CD4-positive, CD25-positive, alpha-beta regulatory T cell (primary cell): ENCODE data around the gene FBL. TPM values are rescaled to one million over a fixed set of nuclear protein-coding genes. Genes with fewer than 3 reads are reported as not detected.

Experiments
- ATAC-seq, 2 donors: fragments of 150-1000 bp; cut with Tn5 transposase; one replicate each; pipeline ENCODE4 v1.10.0; 2021; ENCODE audit warnings: low read depth in 2 of 2, moderate number of reproducible peaks in 2 of 2, moderate library complexity in 1 of 2
- DNase-seq, 3 donors: peaks; one replicate each; pipeline versions ENCODE4 v3.0.0 to v3.0.0-alpha.2; 2012 to 2022; ENCODE audit warnings: mixed read lengths in 1 of 3
- H3K27ac ChIP-seq: one replicate; pipeline ENCODE4 v1.7.0; 2013; ENCODE audit warnings: mild to moderate bottlenecking, low read length; ENCODE audit not compliant: insufficient read depth, poor library complexity, severe bottlenecking
- H3K27me3 ChIP-seq: one replicate; pipeline ENCODE4 v1.7.0; 2013; ENCODE audit warnings: low read length; ENCODE audit not compliant: control insufficient read depth, insufficient read depth
- H3K36me3 ChIP-seq: one replicate; pipeline ENCODE4 v1.7.0; 2013; ENCODE audit warnings: mild to moderate bottlenecking, low read length, moderate library complexity; ENCODE audit not compliant: control insufficient read depth, insufficient read depth
- H3K4me1 ChIP-seq: 2 replicates; pipeline ENCODE4 v1.7.0; 2013; ENCODE audit warnings: mild to moderate bottlenecking, low read length; ENCODE audit not compliant: insufficient read depth, control insufficient read depth, poor library complexity, severe bottlenecking
- H3K4me3 ChIP-seq: one replicate; pipeline ENCODE4 v1.7.0; 2013; ENCODE audit warnings: low read depth, mild to moderate bottlenecking, low read length, moderate library complexity
- H3K9me3 ChIP-seq, 2 experiments: 1 replicate in 1 of 2; 2 replicates in 1 of 2; pipeline ENCODE4 v1.7.0; 2013; ENCODE audit warnings: low read length in 2 of 2, mild to moderate bottlenecking in 1 of 2, moderate library complexity in 1 of 2; ENCODE audit not compliant: control insufficient read depth in 2 of 2
- H3K27ac Mint-ChIP-seq, 3 donors: one replicate each; pipeline ENCODE4 v1.8.0; 2020 to 2022; ENCODE audit warnings: mild to moderate bottlenecking in 3 of 3, mixed read lengths in 3 of 3, moderate library complexity in 2 of 3
- H3K27me3 Mint-ChIP-seq: one replicate; pipeline ENCODE4 v1.8.0; 2022; ENCODE audit warnings: mild to moderate bottlenecking, mixed read lengths
- H3K36me3 Mint-ChIP-seq: one replicate; pipeline ENCODE4 v1.8.0; 2020; ENCODE audit warnings: mixed read lengths
- H3K4me1 Mint-ChIP-seq, 4 donors: one replicate each; pipeline ENCODE4 v1.8.0; 2020 to 2022; ENCODE audit warnings: mixed read lengths in 4 of 4, mild to moderate bottlenecking in 1 of 4
- H3K4me3 Mint-ChIP-seq, 4 donors: one replicate each; pipeline ENCODE4 v1.8.0; 2020 to 2022; ENCODE audit warnings: mild to moderate bottlenecking in 4 of 4, mixed read lengths in 4 of 4, moderate library complexity in 3 of 4
- H3K9me3 Mint-ChIP-seq, 7 donors: one replicate each; pipeline ENCODE4 v1.8.0; 2020 to 2022; ENCODE audit warnings: mixed read lengths in 7 of 7, mild to moderate bottlenecking in 3 of 7, moderate library complexity in 2 of 7
- polyA plus RNA-seq, 4 donors: library from polyadenylated mRNA; unstranded; fragments of 300-500 nt; fragmentation: Illumina TruSeq; gene quantifications; one replicate each; pipeline ENCODE4 v1.2.3, GENCODE V29; 2021
- total RNA-seq: library from RNA; stranded (reverse); gene quantifications from one replicate; pipeline ENCODE4 v1.2.3, GENCODE V29; 2022

FBL gene
- total and polyA plus RNA-seq, 5 donors from 2014 or later = 142 to 194 (median 183) TPM

DNA sequence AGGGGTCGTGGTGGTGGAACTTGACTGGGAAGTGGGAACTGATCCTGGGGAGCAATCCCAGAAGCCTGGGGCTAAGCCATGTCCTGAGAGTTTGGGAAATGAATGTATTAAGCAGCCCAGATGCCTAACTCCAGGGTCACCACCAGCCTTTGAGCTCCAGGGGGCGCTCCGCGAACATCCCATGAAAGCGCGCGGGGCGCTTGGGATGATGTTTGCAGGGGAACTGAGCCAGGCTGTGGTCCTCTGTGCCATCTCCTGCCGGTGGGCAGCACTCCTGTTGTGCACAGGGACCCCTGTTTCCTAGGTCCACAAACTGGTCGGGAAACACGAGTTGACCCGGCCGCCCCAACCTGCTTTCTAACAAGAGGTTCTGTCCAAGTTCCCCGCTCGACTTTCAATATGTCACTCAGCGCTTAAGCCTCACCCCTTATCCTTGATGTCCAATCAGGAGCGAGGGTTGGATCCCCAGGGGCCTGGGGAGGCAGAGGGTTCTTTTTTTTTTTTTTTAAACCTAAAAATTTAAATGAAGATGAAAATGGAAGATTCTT is 53.1 kb downstream of the FBL start:
- Mint-ChIP-seq H3K9me3 (peaks cover 0 to 8% (median 5%) of the 10 kb centered on the region in 7 donors), H3K27me3 (peaks cover 29% of the 10 kb centered on the region), H3K36me3 (peaks cover 4% of the 10 kb centered on the region), H3K4me1 (no peaks in the 10 kb centered on the region), H3K27ac (peak overlapping the region in 2 of 3 donors; percentile 20 to 75), H3K4me3 (peak overlapping the region in 3 of 4 donors; percentile 69 to 85 (median 76))
- DNase-seq = peak; percentile 56 to 78 (median 68)
- Histone ChIP-seq H3K36me3 (no peaks in the 10 kb centered on the region), H3K27me3 (peaks cover 6% of the 10 kb centered on the region), H3K4me1 (no peaks in the 10 kb centered on the region), H3K27ac (no peak overlapping the region), H3K4me3 (peak overlapping the region; percentile 62), H3K9me3 (peaks cover 7 to 9% of the 10 kb centered on the region in 2 experiments)
- ATAC-seq = peak; percentile 85 to 86

- Histone ChIP-seq H3K27me3 (peaks cover 9% of the 10 kb centered on the region), H3K4me1 (no peaks in the 10 kb centered on the region), H3K36me3 (no peaks in the 10 kb centered on the region), H3K9me3 (peaks cover 11 to 19% of the 10 kb centered on the region in 2 experiments), H3K27ac (no peak overlapping the region), H3K4me3 (no peak overlapping the region)
- Mint-ChIP-seq H3K36me3 (peaks cover 4% of the 10 kb centered on the region), H3K27ac (no peak overlapping the region), H3K4me3 (no peak overlapping the region), H3K4me1 (no peaks in the 10 kb centered on the region), H3K9me3 (peaks cover 0 to 13% (median 6%) of the 10 kb centered on the region in 7 donors), H3K27me3 (peaks cover 32% of the 10 kb centered on the region)
- ATAC-seq (no peak), DNase-seq (no peak)
Observed at GRCh38 chr19:39788244-39788643, 57.9 kb downstream of the FBL start.

Other genes with a start within 250 kb of the FBL start
- not detected for gene LGALS13, start 243.9 kb downstream of the FBL start, total RNA-seq
- not detected for gene LGALS13, start 243.9 kb downstream of the FBL start, polyA plus RNA-seq
- not detected for gene LGALS16, start 190.5 kb downstream of the FBL start, total RNA-seq
- not detected for gene LGALS16, start 190.5 kb downstream of the FBL start, polyA plus RNA-seq
- gene LGALS14, start 141.9 kb downstream of the FBL start, total RNA-seq = not detected
- under 1 TPM in 1 of 4 donors, not detected in 3; 0.73 TPM for gene LGALS14, start 141.9 kb downstream of the FBL start, polyA plus RNA-seq
- gene CLC, start 108.3 kb downstream of the FBL start, total RNA-seq = 2.9 TPM
- gene CLC, start 108.3 kb downstream of the FBL start, polyA plus RNA-seq = not detected
- gene LEUTX, start 67.5 kb downstream of the FBL start, total RNA-seq = not detected
- gene LEUTX, start 67.5 kb downstream of the FBL start, polyA plus RNA-seq = not detected
- 32.6 TPM for gene DYRK1B, start 12.2 kb downstream of the FBL start, total RNA-seq
- gene DYRK1B, start 12.2 kb downstream of the FBL start, polyA plus RNA-seq = 10 to 100 TPM in 3 of 4 donors, 1 to 10 TPM in 1; 7.2 to 12.8 (median 10.5) TPM
- 8.4 TPM for gene FCGBP, start 88.3 kb upstream of the FBL start, total RNA-seq
- under 1 TPM; 0.06 to 0.27 (median 0.21) TPM for gene FCGBP, start 88.3 kb upstream of the FBL start, polyA plus RNA-seq
- gene PSMC4, start 124.8 kb upstream of the FBL start, total RNA-seq = 105 TPM
- 100 to 1,000 TPM in 2 of 4 donors, 10 to 100 TPM in 2; 89.9 to 122 (median 101) TPM for gene PSMC4, start 124.8 kb upstream of the FBL start, polyA plus RNA-seq
- 2.3 TPM for gene ZNF546, start 150.7 kb upstream of the FBL start, total RNA-seq
- gene ZNF546, start 150.7 kb upstream of the FBL start, polyA plus RNA-seq = 1 to 10 TPM; 4.8 to 5.8 (median 5.4) TPM
- gene ZNF780B, start 209.9 kb upstream of the FBL start, total RNA-seq = 10.7 TPM
- gene ZNF780B, start 209.9 kb upstream of the FBL start, polyA plus RNA-seq = 10 to 100 TPM in 1 of 4 donors, 1 to 10 TPM in 3; 6.4 to 15.5 (median 7.1) TPM
- gene ZNF780A, start 244.6 kb upstream of the FBL start, total RNA-seq = 10.4 TPM
- gene ZNF780A, start 244.6 kb upstream of the FBL start, polyA plus RNA-seq = 10 to 100 TPM; 10.9 to 19.1 (median 13.4) TPM